Thyroid gland (tissue), 4 donors: ENCODE results near the gene CTIF.

Experiments
- CTCF ChIP-seq, 6 experiments: fragments of 200-600 bp in 3 of 6; fragments of 450-650 bp in 3 of 6; sonication (generic) in 3 of 6; IDR thresholded peaks; one replicate each; pipeline ENCODE4 v1.5.1; 2016 to 2019; ENCODE audit warnings: antibody characterized with exemption in 6 of 6, mild to moderate bottlenecking in 2 of 6, inconsistent platforms in 1 of 6, moderate library complexity in 1 of 6
- POLR2A ChIP-seq, 2 donors: fragments of 450-650 bp; IDR thresholded peaks; one replicate each; pipeline ENCODE4 v1.6.1; 2017; ENCODE audit warnings: antibody characterized with exemption in 2 of 2, mild to moderate bottlenecking in 2 of 2, moderate library complexity in 1 of 2

- TF ChIP-seq POLR2A (IDR thresholded peaks at IDR 0.05) (no peak), CTCF (IDR thresholded peaks at IDR 0.05) (no peak)
These were observed 38.8 kb downstream of the CTIF start for GRCh38 chr18:48577478-48578190.
